Gastrocnemius medialis (tissue), 4 donors: ENCODE data around the gene TTC4.

Source experiments
- POLR2A ChIP-seq, 2 donors: fragments of 450-650 bp; IDR thresholded peaks; one replicate each; pipeline ENCODE4 v1.6.1; 2017; ENCODE audit warnings: antibody characterized with exemption in 2 of 2, mild to moderate bottlenecking in 2 of 2, moderate library complexity in 2 of 2
- TF ChIP-seq, protein P1 (sequence below), 5 experiments: fragments of 450-650 bp in 3 of 5; fragments of 200-600 bp in 2 of 5; sonication (generic) in 2 of 5; IDR thresholded peaks in 4 of 5; conservative IDR thresholded peaks in 1 of 5; 1 replicate in 4 of 5; 2 replicates in 1 of 5; pipeline ENCODE4 v1.5.1; 2016 to 2019; ENCODE audit warnings: antibody characterized with exemption in 5 of 5, mild to moderate bottlenecking in 3 of 5, moderate library complexity in 3 of 5

DNA sequence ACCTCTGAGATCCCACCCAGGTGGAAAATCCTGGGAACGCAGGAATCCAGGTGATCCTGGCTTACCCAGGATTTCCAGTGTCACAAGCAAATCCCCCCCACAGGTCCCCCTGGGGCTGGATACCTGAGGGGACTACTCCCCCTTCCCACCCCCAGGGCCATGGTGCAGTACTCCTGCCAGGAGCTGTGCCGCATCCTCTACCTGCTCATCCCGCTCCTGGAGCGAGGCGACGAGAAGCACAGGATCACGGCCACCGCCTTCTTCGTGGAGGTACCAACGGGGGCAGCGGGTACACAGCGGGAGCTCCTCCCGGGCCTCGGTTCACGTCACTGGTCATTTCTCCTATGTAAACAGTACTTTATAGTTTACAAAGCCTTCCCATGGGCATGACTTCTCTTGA, 20.4 kb upstream of the TTC4 start:
- TF ChIP-seq, protein P1, sequence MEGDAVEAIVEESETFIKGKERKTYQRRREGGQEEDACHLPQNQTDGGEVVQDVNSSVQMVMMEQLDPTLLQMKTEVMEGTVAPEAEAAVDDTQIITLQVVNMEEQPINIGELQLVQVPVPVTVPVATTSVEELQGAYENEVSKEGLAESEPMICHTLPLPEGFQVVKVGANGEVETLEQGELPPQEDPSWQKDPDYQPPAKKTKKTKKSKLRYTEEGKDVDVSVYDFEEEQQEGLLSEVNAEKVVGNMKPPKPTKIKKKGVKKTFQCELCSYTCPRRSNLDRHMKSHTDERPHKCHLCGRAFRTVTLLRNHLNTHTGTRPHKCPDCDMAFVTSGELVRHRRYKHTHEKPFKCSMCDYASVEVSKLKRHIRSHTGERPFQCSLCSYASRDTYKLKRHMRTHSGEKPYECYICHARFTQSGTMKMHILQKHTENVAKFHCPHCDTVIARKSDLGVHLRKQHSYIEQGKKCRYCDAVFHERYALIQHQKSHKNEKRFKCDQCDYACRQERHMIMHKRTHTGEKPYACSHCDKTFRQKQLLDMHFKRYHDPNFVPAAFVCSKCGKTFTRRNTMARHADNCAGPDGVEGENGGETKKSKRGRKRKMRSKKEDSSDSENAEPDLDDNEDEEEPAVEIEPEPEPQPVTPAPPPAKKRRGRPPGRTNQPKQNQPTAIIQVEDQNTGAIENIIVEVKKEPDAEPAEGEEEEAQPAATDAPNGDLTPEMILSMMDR (IDR thresholded peaks at IDR 0.05 in 4 of 5, conservative IDR thresholded peaks at IDR 0.05 in 1 of 5) = no peak
- TF ChIP-seq POLR2A (IDR thresholded peaks at IDR 0.05) = no peak
